C4-2B (cell line): ENCODE measurements around the gene ADGRB3.
A peak's percentile ranks its signal among the peaks of the same experiment; 100 is the strongest.
"Not testable (repeated sequence)": the region's sequence is repeated elsewhere in the genome, so short reads cannot be mapped to it uniquely, and the experiment has no call there.

Experiments
- H3K27ac ChIP-seq: fragments of 450-650 bp; 2 replicates; pipeline ENCODE4 v1.5.1; 2017
- CTCF ChIP-seq: fragments of 450-650 bp; conservative IDR thresholded peaks from 2 replicates; pipeline ENCODE4 v1.5.1; 2017; ENCODE audit warnings: mild to moderate bottlenecking
- ZFX ChIP-seq: fragments of 450-650 bp; IDR thresholded peaks from 2 replicates; pipeline ENCODE4 v1.6.1; 2017

ADGRB3 gene

GRCh38 chr6:68976260-68976659 lies 341.2 kb downstream of the ADGRB3 start:
- TF ChIP-seq ZFX (no peak), CTCF (peak; percentile 62)
- no peak overlapping the region for H3K27ac ChIP-seq

- no peak for TF ChIP-seq ZFX
- no peak for TF ChIP-seq CTCF
- no peak overlapping the region for H3K27ac ChIP-seq
These were observed 343.3 kb downstream of the ADGRB3 start for GRCh38 chr6:68978411-68978810.

- not testable (repeated sequence) for H3K27ac ChIP-seq
These were observed 346.6 kb downstream of the ADGRB3 start for GRCh38 chr6:68981668-68982067.

GRCh38 chr6:68988698-68989097 lies 353.6 kb downstream of the ADGRB3 start:
- TF ChIP-seq CTCF (no peak), ZFX (no peak)
- H3K27ac ChIP-seq = no peak overlapping the region

GRCh38 chr6:68990317-68990716 lies 355.2 kb downstream of the ADGRB3 start:
- TF ChIP-seq CTCF = no peak
- TF ChIP-seq ZFX = no peak
- H3K27ac ChIP-seq = no peak overlapping the region

GRCh38 chr6:68993911-68994310 lies 358.8 kb downstream of the ADGRB3 start:
- no peak overlapping the region for H3K27ac ChIP-seq
- no peak for TF ChIP-seq CTCF
- TF ChIP-seq ZFX = no peak

- H3K27ac ChIP-seq = no peak overlapping the region
- TF ChIP-seq ZFX (no peak), CTCF (no peak)
These were observed 359.4 kb downstream of the ADGRB3 start for GRCh38 chr6:68994521-68994920.

GRCh38 chr6:69005199-69005598 lies 370.1 kb downstream of the ADGRB3 start:
- H3K27ac ChIP-seq = no peak overlapping the region
- TF ChIP-seq ZFX = no peak

GRCh38 chr6:69007781-69008180 lies 372.7 kb downstream of the ADGRB3 start:
- no peak for TF ChIP-seq ZFX
- no peak overlapping the region for H3K27ac ChIP-seq
